H1 (cell line): ENCODE data around the gene STBD1. TPM values are rescaled to one million over a fixed set of nuclear protein-coding genes. Genes with fewer than 3 reads are reported as not detected.

Source experiments
- CTCF ChIA-PET: fragments of 300-600 bp; sonication (Branson Sonifier 250); formaldehyde crosslinking; loops from one replicate; lab custom pipeline; 2021; ENCODE audit not compliant: partially characterized antibody; lab: Charles Lee
- POLR2A ChIA-PET: fragments of 300-600 bp; sonication (Branson Sonifier 250); formaldehyde crosslinking; loops from one replicate; lab custom pipeline; 2021; ENCODE audit warnings: inconsistent platforms; ENCODE audit not compliant: partially characterized antibody; lab: Charles Lee
- DNase-seq, 2 experiments: peaks; one replicate each; pipeline versions ENCODE4 v3.0.0 to v3.0.0-alpha.2; 2010 to 2022; ENCODE audit warnings: low spot score in 2 of 2, low read depth in 1 of 2, mixed read lengths in 1 of 2
- FAIRE-seq: peaks from 2 replicates; lab custom pipeline; 2011; peaks lifted over from hg19 to GRCh38; lab: Jason Lieb, UNC
- H2AFZ ChIP-seq: 2 replicates; pipeline ENCODE4 v1.8.1; 2012; ENCODE audit warnings: low read length, inconsistent platforms
- H2AK5ac ChIP-seq: 2 replicates; pipeline ENCODE4 v1.6.1; 2013; ENCODE audit warnings: low read depth, low read length
- H2BK120ac ChIP-seq: replicated peaks from 2 replicates; pipeline ENCODE3; 2013; ENCODE audit warnings: low read depth, low read length, inconsistent platforms
- H2BK12ac ChIP-seq: 2 replicates; pipeline ENCODE4 v1.6.1; 2013; ENCODE audit warnings: low read depth, low read length
- H2BK15ac ChIP-seq: 2 replicates; pipeline ENCODE4 v1.6.1; 2013; ENCODE audit warnings: low read length
- H2BK20ac ChIP-seq: 2 replicates; pipeline ENCODE4 v1.6.1; 2013; ENCODE audit warnings: low read length
- H2BK5ac ChIP-seq: 2 replicates; pipeline ENCODE4 v1.6.1; 2013; ENCODE audit warnings: low read depth, low read length
- H3K14ac ChIP-seq: 2 replicates; pipeline ENCODE4 v1.6.1; 2013; ENCODE audit warnings: inconsistent platforms; ENCODE audit not compliant: insufficient read length
- H3K18ac ChIP-seq: 2 replicates; pipeline ENCODE4 v1.6.1; 2013; ENCODE audit warnings: low read length; ENCODE audit errors: extremely low read depth
- H3K23ac ChIP-seq: 2 replicates; pipeline ENCODE4 v1.6.1; 2013; ENCODE audit warnings: inconsistent platforms; ENCODE audit not compliant: insufficient read length
- H3K23me2 ChIP-seq: 2 replicates; pipeline ENCODE4 v1.6.1; 2013; ENCODE audit warnings: low read depth, low read length
- H3K27ac ChIP-seq: 2 replicates; pipeline ENCODE4 v1.6.1; 2011; ENCODE audit warnings: low read depth, low read length, inconsistent platforms
- H3K27me3 ChIP-seq, 4 experiments: replicated peaks in 1 of 4; 1 replicate in 1 of 4; 2 replicates in 3 of 4; pipeline versions ENCODE4 v1.6.1 to v1.8.1; 2011 to 2013; ENCODE audit warnings: low read length in 3 of 4, mild to moderate bottlenecking in 3 of 4, inconsistent platforms in 2 of 4, mixed read lengths in 2 of 4, moderate library complexity in 1 of 4; ENCODE audit not compliant: control insufficient read depth in 3 of 4, insufficient read depth in 3 of 4; ENCODE audit errors: extremely low read depth in 1 of 4
- H3K36me3 ChIP-seq, 4 experiments: 2 replicates each; pipeline versions ENCODE4 v1.6.1 to v1.8.1; 2011 to 2013; ENCODE audit warnings: mild to moderate bottlenecking in 4 of 4, low read length in 3 of 4, moderate library complexity in 2 of 4, control low read depth in 1 of 4, inconsistent platforms in 1 of 4; ENCODE audit not compliant: insufficient read depth in 4 of 4, control insufficient read depth in 2 of 4
- H3K4ac ChIP-seq: replicated peaks from 2 replicates; pipeline ENCODE3; 2013; ENCODE audit warnings: low read length, low read depth, mixed read lengths, inconsistent platforms; ENCODE audit not compliant: insufficient read length
- H3K4me1 ChIP-seq, 4 experiments: replicated peaks in 1 of 4; 1 replicate in 1 of 4; 2 replicates in 3 of 4; pipeline versions ENCODE4 v1.6.1 to v1.8.1; 2011 to 2013; ENCODE audit warnings: low read length in 3 of 4, inconsistent platforms in 2 of 4, mixed read lengths in 1 of 4; ENCODE audit not compliant: insufficient read depth in 4 of 4, control insufficient read depth in 3 of 4
- H3K4me2 ChIP-seq, 2 experiments: 2 replicates each; pipeline versions ENCODE4 v1.6.1 to v1.8.1; 2011 to 2013; ENCODE audit warnings: low read depth in 2 of 2, low read length in 2 of 2, control low read depth in 1 of 2, inconsistent platforms in 1 of 2, mild to moderate bottlenecking in 1 of 2; ENCODE audit not compliant: insufficient read depth in 1 of 2
- H3K4me3 ChIP-seq, 4 experiments: fragments of 200-600, 300-600 bp in 1 of 4; sonication (generic), shearing (Covaris generic), sonication (Bioruptor Twin) in 1 of 4; 2 replicates each; pipeline versions ENCODE4 v1.5.1 to v1.8.1; 2011 to 2016; ENCODE audit warnings: low read length in 4 of 4, low read depth in 3 of 4, control low read depth in 2 of 4, inconsistent platforms in 2 of 4, mild to moderate bottlenecking in 2 of 4, mixed read lengths in 1 of 4, moderate library complexity in 1 of 4; ENCODE audit not compliant: insufficient read depth in 2 of 4; ENCODE audit errors: extremely low read depth in 1 of 4
- H3K56ac ChIP-seq: replicated peaks from 2 replicates; pipeline ENCODE3; 2013; ENCODE audit warnings: low read depth, mild to moderate bottlenecking, mixed read lengths, low read length, inconsistent platforms; ENCODE audit not compliant: insufficient read length
- H3K79me1 ChIP-seq: 2 replicates; pipeline ENCODE4 v1.6.1; 2013; ENCODE audit warnings: low read depth, low read length, control low read depth
- H3K79me2 ChIP-seq, 2 experiments: 2 replicates each; pipeline versions ENCODE4 v1.6.1 to v1.8.1; 2012 to 2013; ENCODE audit warnings: low read length in 2 of 2, mild to moderate bottlenecking in 2 of 2, inconsistent platforms in 1 of 2; ENCODE audit not compliant: insufficient read depth in 2 of 2, control insufficient read depth in 1 of 2
- H3K9ac ChIP-seq, 4 experiments: replicated peaks in 1 of 4; 1 replicate in 1 of 4; 2 replicates in 3 of 4; pipeline versions ENCODE4 v1.6.1 to v1.8.1; 2011 to 2013; ENCODE audit warnings: low read depth in 3 of 4, low read length in 3 of 4, control low read depth in 2 of 4, mild to moderate bottlenecking in 2 of 4, moderate library complexity in 2 of 4, inconsistent platforms in 1 of 4; ENCODE audit errors: extremely low read depth in 1 of 4
- H3K9me3 ChIP-seq, 2 experiments: 2 replicates each; pipeline versions ENCODE4 v1.6.1 to v1.8.1; 2012 to 2013; ENCODE audit warnings: mild to moderate bottlenecking in 2 of 2, moderate library complexity in 2 of 2, control low read depth in 1 of 2, inconsistent platforms in 1 of 2, low read depth in 1 of 2, low read length in 1 of 2, mixed read lengths in 1 of 2; ENCODE audit not compliant: insufficient read depth in 2 of 2
- H4K20me1 ChIP-seq, 2 experiments: replicated peaks in 1 of 2; 2 replicates each; pipeline versions ENCODE3 to v1.8.1; 2011 to 2013; ENCODE audit warnings: inconsistent platforms in 2 of 2, low read length in 2 of 2, mild to moderate bottlenecking in 1 of 2; ENCODE audit not compliant: insufficient read depth in 2 of 2, control insufficient read depth in 1 of 2
- H4K5ac ChIP-seq: 2 replicates; pipeline ENCODE4 v1.6.1; 2013; ENCODE audit warnings: low read length, low read depth, mixed read lengths, inconsistent platforms; ENCODE audit not compliant: insufficient read length
- H4K8ac ChIP-seq: 2 replicates; pipeline ENCODE4 v1.8.0; 2013; ENCODE audit warnings: mild to moderate bottlenecking, moderate library complexity, low read length, inconsistent platforms; ENCODE audit not compliant: insufficient read depth; ENCODE audit errors: extremely low read depth
- H4K91ac ChIP-seq: replicated peaks from 2 replicates; pipeline ENCODE3; 2013; ENCODE audit warnings: low read length, mixed read lengths, inconsistent platforms; ENCODE audit not compliant: insufficient read length
- CHD1 ChIP-seq: IDR thresholded peaks from 2 replicates; pipeline ENCODE4 v1.6.1; 2012; ENCODE audit warnings: low read depth, low read length, improper control_type of control experiment
- CTBP2 ChIP-seq: IDR thresholded peaks from 2 replicates; pipeline ENCODE4 v1.7.0; 2011; ENCODE audit warnings: borderline replicate concordance, mild to moderate bottlenecking, moderate library complexity, mixed read lengths, low read length; ENCODE audit not compliant: insufficient read depth, insufficient read length
- FOSL1 ChIP-seq: IDR thresholded peaks from 2 replicates; pipeline ENCODE4 v1.6.1; 2011; ENCODE audit warnings: mild to moderate bottlenecking, low read depth, low read length, moderate library complexity; ENCODE audit not compliant: insufficient read depth
- MAFK ChIP-seq: IDR thresholded peaks from 2 replicates; pipeline ENCODE4 v1.6.1; 2012; ENCODE audit warnings: low read depth, mild to moderate bottlenecking, improper control_type of control experiment, low read length
- NRF1 ChIP-seq: IDR thresholded peaks from 2 replicates; pipeline ENCODE4 v1.6.1; 2011; ENCODE audit warnings: mild to moderate bottlenecking, low read depth, low read length, improper control_type of control experiment
- POLR2A ChIP-seq, 2 experiments: IDR thresholded peaks; 1 replicate in 1 of 2; 2 replicates in 1 of 2; pipeline ENCODE4 v1.6.1; 2011; ENCODE audit warnings: low read depth in 2 of 2, low read length in 2 of 2, mild to moderate bottlenecking in 2 of 2; ENCODE audit errors: control extremely low read depth in 1 of 2
- RBBP5 ChIP-seq: IDR thresholded peaks from 2 replicates; pipeline ENCODE4 v1.7.1; 2012; ENCODE audit warnings: low read depth, mild to moderate bottlenecking, inconsistent platforms, low read length, moderate library complexity, borderline replicate concordance
- RFX5 ChIP-seq: IDR thresholded peaks from 2 replicates; pipeline ENCODE4 v1.6.1; 2011; ENCODE audit warnings: low read depth, low read length, improper control_type of control experiment, borderline replicate concordance
- SAP30 ChIP-seq: fragments of 300-600 bp; sonication (generic); IDR thresholded peaks from 2 replicates; pipeline ENCODE4 v1.7.1; 2012; ENCODE audit warnings: low read length, moderate library complexity, mild to moderate bottlenecking, inconsistent platforms; ENCODE audit not compliant: insufficient read depth, insufficient replicate concordance
- SIN3A ChIP-seq, 2 experiments: IDR thresholded peaks in 1 of 2; conservative IDR thresholded peaks in 1 of 2; 2 replicates each; pipeline ENCODE4 v1.6.1; 2011 to 2012; ENCODE audit warnings: low read length in 2 of 2, improper control_type of control experiment in 1 of 2, low read depth in 1 of 2, mild to moderate bottlenecking in 1 of 2
- SRF ChIP-seq: IDR thresholded peaks from 2 replicates; pipeline ENCODE4 v1.6.1; 2011; ENCODE audit warnings: mild to moderate bottlenecking, low read depth, low read length, moderate library complexity
- SUZ12 ChIP-seq: fragments of 200-600 bp; sonication (generic); IDR thresholded peaks from 2 replicates; pipeline ENCODE4 v1.6.1; 2012; ENCODE audit warnings: mild to moderate bottlenecking, inconsistent platforms, low read length, moderate library complexity, mixed read lengths
- TAF1 ChIP-seq: IDR thresholded peaks from 2 replicates; pipeline ENCODE4 v1.6.1; 2011; ENCODE audit warnings: mild to moderate bottlenecking, low read depth, low read length
- TAF7 ChIP-seq: optimal IDR thresholded peaks from 2 replicates; pipeline ENCODE3; 2011; ENCODE audit warnings: low read depth, mild to moderate bottlenecking, inconsistent platforms, low read length, moderate library complexity, borderline replicate concordance
- YY1 ChIP-seq: IDR thresholded peaks from 2 replicates; pipeline ENCODE4 v1.6.1; 2011; ENCODE audit warnings: low read depth, mild to moderate bottlenecking, low read length
- WGBS, 2 experiments: shearing (Covaris generic) in 1 of 2; methylation state at CpG; one replicate each; pipeline versions ENCODE4 v1.1.6 to v1.1.7; 2013 to 2015; ENCODE audit warnings: low lambda C conversion rate in 2 of 2, mixed read lengths in 2 of 2, inconsistent platforms in 1 of 2, low coverage in 1 of 2, missing lambda C conversion rate in 1 of 2; ENCODE audit not compliant: insufficient replicate concordance in 2 of 2, insufficient coverage in 1 of 2, insufficient read length in 1 of 2; ENCODE audit errors: extremely low coverage in 1 of 2, missing lambda C conversion rate in 1 of 2; 5-methylcytosine and 5-hydroxymethylcytosine counted together
- polyA plus RNA-seq, 7 experiments: library from polyadenylated mRNA; depleted of rRNA in 3 of 7; stranded (reverse) in 5 of 7; unstranded in 2 of 7; fragments of >200 nt in 5 of 7; fragments of 200-250 nt in 2 of 7; gene quantifications; 1 replicate in 5 of 7; 2 replicates in 1 of 7; 4 replicates in 1 of 7; pipeline versions ENCODE4 v1.2.1 to v1.2.3, GENCODE V29; 2011 to 2013; ENCODE audit warnings: missing spikeins in 2 of 7, mixed read lengths in 2 of 7
- total RNA-seq: library from RNA; stranded (reverse); fragmentation: NEBNext Ultra II Directional; extraction: Animal tissue kit (Norgen Biotek cat#: 25700); gene quantifications from 2 replicates; pipeline ENCODE4 v1.2.1, GENCODE V29; 2021

Gene STBD1
- total and polyA plus RNA-seq, 2 of the 8 experiments (the other 6 are each of a cell fraction or from before 2014, with no cell fraction given): 0.45 to 1.7 TPM

DNA sequence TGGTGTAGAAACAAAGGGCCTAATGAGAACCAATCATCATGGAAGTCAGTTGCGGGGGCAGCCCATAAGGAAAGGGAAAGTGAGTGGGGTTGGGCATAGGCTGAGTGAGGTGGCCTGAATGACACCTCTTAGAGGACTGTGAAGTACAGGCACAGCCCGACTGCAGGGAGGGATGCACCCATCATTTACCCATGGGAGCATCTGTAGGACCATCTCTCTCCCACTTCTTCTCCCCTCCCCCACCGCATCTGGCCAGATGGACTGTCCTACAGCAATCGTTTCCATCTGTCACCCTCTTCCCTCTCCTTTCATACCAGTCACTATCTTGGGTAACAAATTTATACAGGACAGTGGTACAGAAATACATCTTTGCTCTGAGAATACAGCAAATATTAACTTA is 4.2 kb downstream of the STBD1 start:
- H3K79me2 ChIP-seq: no peaks in the 10 kb centered on the region
- H4K91ac ChIP-seq: no peak overlapping the region
- ChIA-PET POLR2A (no interaction called here), CTCF (interaction anchor here (1.5 kb wide), 1 partner anchor 131 kb away, joined by 6 read pairs; no protein-coding TSS in a partner anchor)
- no peak for DNase-seq
- no peak overlapping the region for H4K5ac ChIP-seq
- 95% methylated on average over 4 of the region's 4 CpGs; no CpG with 5 or more reads in 1 of the 2 experiments for WGBS, 2 experiments
- H3K18ac ChIP-seq: no peak overlapping the region
- no peak overlapping the region for H3K4me2 ChIP-seq
- no peak overlapping the region for H3K14ac ChIP-seq
- H3K23me2 ChIP-seq: peaks cover 8% of the 10 kb centered on the region; the same call in 1 of the 2 replicates
- no peak overlapping the region for H2BK15ac ChIP-seq
- H3K27me3 ChIP-seq: peaks cover 0 to 7% (median 3%) of the 10 kb centered on the region in 4 experiments; a peak in 4 of 7 replicates
- H2BK5ac ChIP-seq: no peak overlapping the region
- no peak overlapping the region for H4K8ac ChIP-seq
- no peak overlapping the region for H3K27ac ChIP-seq
- no peak overlapping the region for H2BK12ac ChIP-seq
- no peak for TF ChIP-seq POLR2A (IDR thresholded peaks at IDR 0.05; ENCODE audit: control extremely low read depth in 1 of 2, low read depth in 2 of 2, low read length in 2 of 2)
- TF ChIP-seq MAFK: no peak
- no peak for TF ChIP-seq RFX5
- no peak for TF ChIP-seq NRF1
- TF ChIP-seq TAF1: no peak
- no peak for TF ChIP-seq TAF7
- TF ChIP-seq RBBP5: no peak
- TF ChIP-seq CHD1: no peak
- TF ChIP-seq CTBP2: no peak
- no peak for TF ChIP-seq FOSL1
- TF ChIP-seq SIN3A (conservative IDR thresholded peaks at IDR 0.05 in 1 of 2, IDR thresholded peaks at IDR 0.05 in 1 of 2; ENCODE audit: low read depth in 1 of 2, low read length in 2 of 2): no peak
- TF ChIP-seq SRF: no peak
- no peak for TF ChIP-seq SUZ12
- TF ChIP-seq YY1: no peak
- TF ChIP-seq SAP30: no peak
- H3K9ac ChIP-seq: no peak overlapping the region
- H2BK20ac ChIP-seq: no peak overlapping the region
- no peak overlapping the region for H3K23ac ChIP-seq
- no peaks in the 10 kb centered on the region; a peak in 1 of 7 replicates for H3K4me1 ChIP-seq
- FAIRE-seq: no peak
- no peak overlapping the region for H2AFZ ChIP-seq
- H3K36me3 ChIP-seq: peaks cover 0 to 4% (median 0%) of the 10 kb centered on the region in 4 experiments; a peak in 2 of 8 replicates
- no peaks in the 10 kb centered on the region for H3K9me3 ChIP-seq
- H4K20me1 ChIP-seq: no peaks in the 10 kb centered on the region
- no peak overlapping the region for H3K4me3 ChIP-seq
- no peaks in the 10 kb centered on the region for H3K79me1 ChIP-seq
- no peak overlapping the region for H3K4ac ChIP-seq
- no peak overlapping the region for H2BK120ac ChIP-seq
- no peak overlapping the region for H2AK5ac ChIP-seq
- no peak overlapping the region for H3K56ac ChIP-seq
